GM12878 (cell line): ENCODE results near the gene CCR2. TPM values are rescaled to one million over a fixed set of nuclear protein-coding genes. Genes with fewer than 3 reads are reported as not detected.
A peak's percentile ranks its signal among the peaks of the same experiment; 100 is the strongest.

ENCODE experiments used
- ATAC-seq: fragments of 200-7000 bp; cut with Tn5 transposase; 3 replicates; pipeline ENCODE4 v1.9.1; 2020; ENCODE audit warnings: mild to moderate bottlenecking, moderate library complexity
- BruUV-seq: library from RNA; stranded (reverse); fragments of 400-500 nt; replicated peaks from 2 replicates; lab custom pipeline; 2021; lab: Mats Ljungman, UMichigan
- CTCF ChIA-PET: fragments of 300-600 bp; sonication (Branson Sonifier 250); formaldehyde crosslinking; extraction: SDS; loops from one replicate; lab custom pipeline; 2021; ENCODE audit warnings: inconsistent platforms; lab: Yijun Ruan, JAX
- POLR2A ChIA-PET: fragments of 350-600 bp; formaldehyde crosslinking; extraction: SDS; loops from one replicate; lab custom pipeline; 2021; ENCODE audit warnings: inconsistent platforms; lab: Charles Lee
- RAD21 ChIA-PET: fragments of 300-600 bp; sonication (Branson Sonifier 250); formaldehyde crosslinking; loops from one replicate; lab custom pipeline; 2023; ENCODE audit warnings: antibody characterized with exemption; ENCODE audit not compliant: unreplicated experiment; lab: Charles Lee
- SMC1A ChIA-PET: fragments of 300-600 bp; sonication (Branson Sonifier 250); formaldehyde crosslinking; loops from one replicate; lab custom pipeline; 2023; ENCODE audit not compliant: unreplicated experiment, uncharacterized antibody; lab: Charles Lee
- DNase-seq: peaks from one replicate; pipeline ENCODE4 v3.0.0-alpha.2; 2011; ENCODE audit warnings: low read depth, low spot score
- FAIRE-seq: peaks from 3 replicates; lab custom pipeline; 2011; peaks lifted over from hg19 to GRCh38; lab: Jason Lieb, UNC
- H2AFZ ChIP-seq: 2 replicates; pipeline ENCODE4 v1.6.0; 2011; ENCODE audit warnings: low read depth, low read length, control low read depth; ENCODE audit not compliant: control insufficient read depth
- H3K27ac ChIP-seq: 2 replicates; pipeline ENCODE4 v1.5.1; 2011; ENCODE audit warnings: control low read depth; ENCODE audit not compliant: control insufficient read depth, insufficient read depth
- H3K27me3 ChIP-seq, 2 experiments: replicated peaks in 1 of 2; 2 replicates each; pipeline versions ENCODE4 v1.6.0 to v1.6.1; 2011; ENCODE audit warnings: low read length in 1 of 2; ENCODE audit not compliant: control insufficient read depth in 2 of 2, insufficient read depth in 2 of 2
- H3K36me3 ChIP-seq, 2 experiments: 2 replicates each; pipeline ENCODE4 v1.5.1; 2011; ENCODE audit warnings: low read length in 1 of 2; ENCODE audit not compliant: control insufficient read depth in 2 of 2, insufficient read depth in 2 of 2
- H3K4me1 ChIP-seq: 2 replicates; pipeline ENCODE4 v1.6.1; 2011; ENCODE audit warnings: mild to moderate bottlenecking, low read length, moderate library complexity, mixed read lengths; ENCODE audit not compliant: control insufficient read depth, insufficient read depth
- H3K4me2 ChIP-seq: 2 replicates; pipeline ENCODE4 v1.6.0; 2011; ENCODE audit warnings: control low read depth; ENCODE audit not compliant: control insufficient read depth, insufficient read depth
- H3K4me3 ChIP-seq: fragments of 200-600 bp; sonication (generic); 2 replicates; pipeline ENCODE4 v1.5.1; 2016
- H3K79me2 ChIP-seq: 2 replicates; pipeline ENCODE4 v1.6.0; 2011; ENCODE audit warnings: low read length; ENCODE audit not compliant: control insufficient read depth, insufficient read depth
- H3K9ac ChIP-seq: 2 replicates; pipeline ENCODE4 v1.8.0; 2011; ENCODE audit warnings: low read length, control low read depth, mixed read lengths; ENCODE audit not compliant: control insufficient read depth, insufficient read depth
- H3K9me3 ChIP-seq: replicated peaks from 3 replicates; pipeline ENCODE4 v1.5.1; 2011; ENCODE audit warnings: mild to moderate bottlenecking, low read length; ENCODE audit not compliant: control insufficient read depth, insufficient read depth
- H4K20me1 ChIP-seq: 2 replicates; pipeline ENCODE4 v1.6.0; 2011; ENCODE audit not compliant: control insufficient read depth, insufficient read depth
- CBX5 ChIP-seq: sonication (generic); IDR thresholded peaks from 2 replicates; pipeline ENCODE4 v1.6.1; 2016; ENCODE audit warnings: low read depth, moderate library complexity, mild to moderate bottlenecking, inconsistent platforms
- HDAC6 ChIP-seq: fragments of 200-600 bp; sonication (generic); IDR thresholded peaks from one replicate; pipeline ENCODE4 v1.8.0; 2017; ENCODE audit warnings: antibody characterized with exemption; ENCODE audit not compliant: unreplicated experiment
- KAT2A ChIP-seq: conservative IDR thresholded peaks from 2 replicates; pipeline ENCODE4 v1.6.1; 2011; ENCODE audit warnings: low read depth, low read length; ENCODE audit not compliant: control insufficient read depth
- MXI1 ChIP-seq: fragments of 150-350 bp; IDR thresholded peaks from 2 replicates; pipeline ENCODE4 v1.6.1; 2011; ENCODE audit warnings: low read depth, mild to moderate bottlenecking, inconsistent platforms, low read length, improper control_type of control experiment
- WGBS: methylation state at CpG from one replicate; pipeline ENCODE4 v1.1.6; 2016; ENCODE audit warnings: low lambda C conversion rate; ENCODE audit not compliant: insufficient replicate concordance, insufficient coverage; ENCODE audit errors: missing lambda C conversion rate; 5-methylcytosine and 5-hydroxymethylcytosine counted together
- in situ Hi-C: fragments of 300-500 bp; cut with MboI; formaldehyde crosslinking; loops from 9 replicates; pipeline ENCODE4 v1.14.3; 2018; ENCODE audit warnings: mixed read lengths
- intact Hi-C: fragments of 100-400 bp; cut with micrococcal nuclease; formaldehyde crosslinking; loops from one replicate; pipeline ENCODE4 v1.14.2; 2022; ENCODE audit not compliant: unreplicated experiment
- polyA plus RNA-seq, 11 experiments: library from polyadenylated mRNA; depleted of rRNA in 4 of 11; unstranded in 6 of 11; stranded (reverse) in 5 of 11; fragments of >200 nt; fragmentation: Nextera tagmentation in 4 of 11; fragmentation: Illumina TruSeq in 1 of 11; extraction: Ambion mirVana in 4 of 11; extraction: Trizol in 1 of 11; gene quantifications; 1 replicate in 1 of 11; 2 replicates in 10 of 11; pipeline versions ENCODE4 v1.2.1 to v1.2.3, GENCODE V29; 2011 to 2016; ENCODE audit warnings: inconsistent platforms in 2 of 11, missing spikeins in 2 of 11, low read depth in 1 of 11
- total RNA-seq, 4 experiments: library from RNA; depleted of rRNA in 3 of 4; stranded (reverse); fragments of >200 nt in 3 of 4; fragmentation: Illumina TruSeq in 1 of 4; extraction: Trizol in 1 of 4; gene quantifications; 2 replicates each; pipeline versions ENCODE4 v1.2.1 to v1.2.3, GENCODE V29; 2013 to 2021
- TF ChIP-seq, protein P1 (sequence below): fragments of 450-650 bp; conservative IDR thresholded peaks from 2 replicates; pipeline ENCODE4 v1.6.1; 2017; ENCODE audit warnings: mild to moderate bottlenecking, moderate library complexity

CCR2 gene
- total and polyA plus RNA-seq, 10 of the 15 experiments (the other 5 are each of a cell fraction or from before 2014, with no cell fraction given) = 1.9 to 4.7 (median 3.5) TPM; not detected in 1

DNA sequence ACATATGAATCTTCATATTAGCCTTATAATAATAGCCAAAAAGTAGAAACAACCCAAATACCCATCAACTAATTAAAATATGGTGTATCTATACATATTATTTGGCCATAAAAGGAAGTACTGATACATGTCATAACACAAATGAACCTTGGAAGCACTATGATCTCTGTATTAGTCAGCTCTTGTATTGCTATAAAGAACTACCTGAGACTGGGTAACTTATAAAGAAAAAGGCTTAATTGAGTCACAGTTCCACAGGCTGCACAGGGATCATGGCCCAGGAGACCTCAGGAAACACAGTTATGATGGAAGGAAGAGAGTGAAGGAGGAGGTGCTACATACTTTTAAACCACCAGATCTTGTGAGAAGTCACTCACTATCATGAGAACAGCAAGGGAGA lies 16.0 kb upstream of the CCR2 start (continued):
- TF ChIP-seq HDAC6 (no peak), KAT2A (no peak), MXI1 (no peak)

DNA sequence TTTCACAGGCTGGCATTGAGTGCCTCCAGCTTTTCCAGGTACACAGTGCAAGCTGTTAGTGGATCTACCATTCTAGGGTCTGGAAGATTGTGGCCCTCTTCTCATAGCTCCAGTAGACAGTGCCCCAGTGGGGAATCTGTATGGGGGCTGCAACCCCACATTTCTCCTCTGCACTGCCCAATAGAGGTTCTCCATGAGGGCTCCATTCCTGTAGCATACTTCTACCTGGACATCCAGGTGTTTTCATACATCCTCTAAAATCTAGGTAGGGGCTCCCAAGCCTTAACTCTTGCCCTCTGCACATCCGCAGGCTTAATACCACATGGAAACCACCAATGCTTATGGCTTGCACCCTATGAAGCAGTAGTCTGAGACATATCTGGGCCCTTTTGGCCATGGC lies 15.1 kb upstream of the CCR2 start:
- Histone ChIP-seq H3K4me1 (no peaks in the 10 kb centered on the region), H3K4me2 (no peak overlapping the region), H2AFZ (no peak overlapping the region), H3K36me3 (no peaks in the 10 kb centered on the region), H3K27ac (no peak overlapping the region), H3K27me3 (no peaks in the 10 kb centered on the region), H3K4me3 (no peak overlapping the region), H4K20me1 (no peaks in the 10 kb centered on the region), H3K79me2 (no peaks in the 10 kb centered on the region), H3K9ac (no peak overlapping the region), H3K9me3 (peaks cover 17% of the 10 kb centered on the region)
- ChIA-PET CTCF (no interaction called here), RAD21 (no interaction called here), POLR2A (no interaction called here), SMC1A (no interaction called here)
- in situ Hi-C loops (no loop called here), intact Hi-C loops (no loop called here)
- DNase-seq (no peak), ATAC-seq (no peak), FAIRE-seq (no peak)
- TF ChIP-seq, protein P1, sequence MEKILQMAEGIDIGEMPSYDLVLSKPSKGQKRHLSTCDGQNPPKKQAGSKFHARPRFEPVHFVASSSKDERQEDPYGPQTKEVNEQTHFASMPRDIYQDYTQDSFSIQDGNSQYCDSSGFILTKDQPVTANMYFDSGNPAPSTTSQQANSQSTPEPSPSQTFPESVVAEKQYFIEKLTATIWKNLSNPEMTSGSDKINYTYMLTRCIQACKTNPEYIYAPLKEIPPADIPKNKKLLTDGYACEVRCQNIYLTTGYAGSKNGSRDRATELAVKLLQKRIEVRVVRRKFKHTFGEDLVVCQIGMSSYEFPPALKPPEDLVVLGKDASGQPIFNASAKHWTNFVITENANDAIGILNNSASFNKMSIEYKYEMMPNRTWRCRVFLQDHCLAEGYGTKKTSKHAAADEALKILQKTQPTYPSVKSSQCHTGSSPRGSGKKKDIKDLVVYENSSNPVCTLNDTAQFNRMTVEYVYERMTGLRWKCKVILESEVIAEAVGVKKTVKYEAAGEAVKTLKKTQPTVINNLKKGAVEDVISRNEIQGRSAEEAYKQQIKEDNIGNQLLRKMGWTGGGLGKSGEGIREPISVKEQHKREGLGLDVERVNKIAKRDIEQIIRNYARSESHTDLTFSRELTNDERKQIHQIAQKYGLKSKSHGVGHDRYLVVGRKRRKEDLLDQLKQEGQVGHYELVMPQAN = no peak
- peak; percentile 65; the same call in 1 of the 2 replicates for TF ChIP-seq CBX5
- WGBS = 93% methylated on average over 1 of the region's 1 CpG
- BruUV-seq = no TSS peak
